MM.1S (cell line): Measurements from ENCODE around the gene ADAMTS3.

Source experiments
- DNase-seq: peaks from one replicate; pipeline ENCODE4 v3.0.0-alpha.2; 2015
- H2AFZ ChIP-seq: fragments of 300-600 bp; sonication (generic); 2 replicates; pipeline ENCODE4 v1.6.0; 2016; ENCODE audit warnings: antibody characterized with exemption, low read length
- H3F3A ChIP-seq: fragments of 300-600 bp; sonication (generic); 2 replicates; pipeline ENCODE4 v1.6.1; 2016; ENCODE audit warnings: mild to moderate bottlenecking, antibody characterized with exemption, low read length, moderate library complexity, mixed read lengths; ENCODE audit not compliant: insufficient read depth
- H3K27ac ChIP-seq: fragments of 300-600 bp; sonication (generic); 2 replicates; pipeline ENCODE4 v1.5.1; 2016; ENCODE audit warnings: mild to moderate bottlenecking, low read length
- H3K27me3 ChIP-seq: fragments of 300-600 bp; sonication (generic); replicated peaks from 2 replicates; pipeline ENCODE4 v1.6.0; 2016; ENCODE audit warnings: low read length; ENCODE audit not compliant: insufficient read depth
- H3K36me3 ChIP-seq: fragments of 300-600 bp; sonication (generic); replicated peaks from 2 replicates; pipeline ENCODE4 v1.6.1; 2016; ENCODE audit warnings: mild to moderate bottlenecking, low read length, mixed read lengths; ENCODE audit not compliant: insufficient read depth
- H3K4me1 ChIP-seq: fragments of 300-600 bp; sonication (generic); 2 replicates; pipeline ENCODE4 v1.6.1; 2016; ENCODE audit warnings: low read length, mixed read lengths
- H3K4me2 ChIP-seq: fragments of 300-600 bp; sonication (generic); 2 replicates; pipeline ENCODE4 v1.6.0; 2016; ENCODE audit warnings: low read depth, low read length
- H3K4me3 ChIP-seq: fragments of 300-600 bp; sonication (generic); 2 replicates; pipeline ENCODE4 v1.5.1; 2016; ENCODE audit warnings: low read length, mixed read lengths
- H3K79me2 ChIP-seq: fragments of 300-600 bp; sonication (generic); 2 replicates; pipeline ENCODE4 v1.6.1; 2016; ENCODE audit warnings: mixed run types, low read length, mixed read lengths
- H3K9ac ChIP-seq: fragments of 300-600 bp; sonication (generic); 2 replicates; pipeline ENCODE4 v1.6.1; 2016; ENCODE audit warnings: low read length, mixed read lengths
- H3K9me2 ChIP-seq: fragments of 300-600 bp; sonication (generic); replicated peaks from 2 replicates; pipeline ENCODE4 v1.6.1; 2016; ENCODE audit warnings: mild to moderate bottlenecking, low read length, mixed read lengths; ENCODE audit not compliant: insufficient read depth
- H3K9me3 ChIP-seq: fragments of 300-600 bp; sonication (generic); replicated peaks from 2 replicates; pipeline ENCODE4 v1.6.1; 2016; ENCODE audit warnings: mild to moderate bottlenecking, low read length, mixed read lengths; ENCODE audit not compliant: insufficient read depth
- H4K20me1 ChIP-seq: fragments of 300-600 bp; sonication (generic); 2 replicates; pipeline ENCODE4 v1.6.1; 2016; ENCODE audit warnings: mild to moderate bottlenecking, low read length, moderate library complexity, mixed read lengths; ENCODE audit not compliant: insufficient read depth
- CTCF ChIP-seq: fragments of 300-600 bp; sonication (generic); IDR thresholded peaks from 2 replicates; pipeline ENCODE4 v1.5.1; 2016; ENCODE audit warnings: antibody characterized with exemption, low read length, mixed read lengths
- EZH2 ChIP-seq: fragments of 300-600 bp; sonication (generic); optimal IDR thresholded peaks from 2 replicates; pipeline ENCODE3; 2017; ENCODE audit warnings: low read depth, mild to moderate bottlenecking, antibody characterized with exemption, low read length, mixed read lengths
- EZH2phosphoT487 ChIP-seq: fragments of 300-600 bp; sonication (generic); IDR thresholded peaks from 2 replicates; pipeline ENCODE4 v1.6.1; 2018; ENCODE audit warnings: antibody characterized with exemption, low read length

ADAMTS3 gene

GRCh38 chr4:72531322-72531721 lies 37.7 kb downstream of the ADAMTS3 start:
- H3K4me3 ChIP-seq, result no peak overlapping the region
- no peaks in the 10 kb centered on the region for H3K9me3 ChIP-seq
- no peaks in the 10 kb centered on the region for H3K79me2 ChIP-seq
- no peak overlapping the region for H3K4me2 ChIP-seq
- H3F3A ChIP-seq, result no peaks in the 10 kb centered on the region
- no peak overlapping the region for H3K27ac ChIP-seq
- H3K9ac ChIP-seq, result no peak overlapping the region
- no peaks in the 10 kb centered on the region for H3K9me2 ChIP-seq
- no peaks in the 10 kb centered on the region for H3K27me3 ChIP-seq
- no peaks in the 10 kb centered on the region for H3K36me3 ChIP-seq
- H4K20me1 ChIP-seq, result no peaks in the 10 kb centered on the region
- no peak overlapping the region for H2AFZ ChIP-seq
- TF ChIP-seq CTCF (no peak), EZH2 (no peak), EZH2phosphoT487 (no peak)
- DNase-seq, result no peak
- H3K4me1 ChIP-seq, result no peaks in the 10 kb centered on the region

- Histone ChIP-seq H3K9ac (no peak overlapping the region), H2AFZ (no peak overlapping the region), H3K9me3 (no peaks in the 10 kb centered on the region), H3K27ac (no peak overlapping the region), H4K20me1 (no peaks in the 10 kb centered on the region), H3K27me3 (no peaks in the 10 kb centered on the region), H3K4me3 (no peak overlapping the region), H3K79me2 (no peaks in the 10 kb centered on the region), H3K4me2 (no peak overlapping the region), H3F3A (no peaks in the 10 kb centered on the region), H3K9me2 (no peaks in the 10 kb centered on the region), H3K36me3 (no peaks in the 10 kb centered on the region), H3K4me1 (no peaks in the 10 kb centered on the region)
- no peak for DNase-seq
- TF ChIP-seq CTCF (no peak), EZH2 (no peak), EZH2phosphoT487 (no peak)
Observed at GRCh38 chr4:72529148-72529822, 39.7 kb downstream of the ADAMTS3 start.

GRCh38 chr4:72527038-72527646 lies 41.9 kb downstream of the ADAMTS3 start:
- H3K27me3 ChIP-seq, result no peaks in the 10 kb centered on the region
- H3K9me3 ChIP-seq, result no peaks in the 10 kb centered on the region
- H3F3A ChIP-seq, result no peaks in the 10 kb centered on the region
- no peaks in the 10 kb centered on the region for H3K9me2 ChIP-seq
- no peak overlapping the region for H3K27ac ChIP-seq
- no peak for DNase-seq
- no peak overlapping the region for H3K4me2 ChIP-seq
- no peak overlapping the region for H2AFZ ChIP-seq
- H3K79me2 ChIP-seq, result no peaks in the 10 kb centered on the region
- no peaks in the 10 kb centered on the region for H3K36me3 ChIP-seq
- H4K20me1 ChIP-seq, result no peaks in the 10 kb centered on the region
- TF ChIP-seq EZH2phosphoT487, result no peak
- TF ChIP-seq CTCF, result no peak
- TF ChIP-seq EZH2, result no peak
- no peak overlapping the region for H3K9ac ChIP-seq
- no peaks in the 10 kb centered on the region for H3K4me1 ChIP-seq
- no peak overlapping the region for H3K4me3 ChIP-seq
